ENCODE data around the gene TP53AIP1. TPM values are rescaled to one million over a fixed set of nuclear protein-coding genes. Genes with fewer than 3 reads are reported as not detected.

TP53AIP1 gene
- total RNA-seq, 1 donor from 2014 or later, result 0.13 TPM

DNA sequence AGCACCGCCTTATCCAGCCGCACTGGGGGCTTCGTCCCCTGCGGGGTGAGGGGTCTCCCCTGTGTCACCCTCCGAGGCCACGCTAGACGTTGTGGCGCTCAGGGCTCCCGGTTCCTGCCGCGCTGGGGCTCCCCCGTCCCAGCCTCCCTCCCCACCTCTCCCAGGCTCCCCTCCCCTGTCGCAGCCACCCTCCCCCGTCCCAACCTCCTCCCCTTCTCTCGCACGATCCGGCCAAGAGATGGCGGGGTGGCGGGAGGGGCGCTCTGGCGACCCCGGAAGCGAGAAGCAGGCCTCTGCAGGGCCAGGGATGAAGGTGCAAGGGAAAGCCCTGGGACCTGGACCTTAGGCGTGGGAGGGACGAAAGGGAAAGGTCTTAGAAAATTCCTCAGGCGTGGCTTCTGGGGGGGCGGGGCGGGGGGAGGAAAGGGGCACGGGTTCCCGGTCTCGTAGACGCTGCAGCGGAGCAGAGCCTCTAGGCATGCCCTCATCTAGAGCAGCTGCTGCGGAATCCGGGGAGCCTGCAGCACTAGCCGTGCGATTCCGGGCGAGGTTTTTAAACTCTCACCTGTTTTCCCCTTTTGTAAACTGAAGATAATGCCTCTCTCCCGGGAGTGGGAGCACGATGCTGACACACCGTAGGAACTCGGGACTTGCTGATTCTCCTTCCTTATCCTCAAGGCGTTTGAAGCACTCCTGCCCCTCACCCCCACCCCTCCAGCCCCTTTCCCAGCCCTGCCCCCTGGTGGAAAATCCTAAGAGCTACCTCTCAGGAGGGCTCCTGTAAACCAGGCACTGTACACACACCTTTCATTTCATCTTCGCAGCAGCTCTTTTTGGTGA lies 37.1 kb downstream of the TP53AIP1 start:
- peak overlapping the region; percentile 37 for H3K4me3 Mint-ChIP-seq (ENCODE audit: unreplicated experiment)
- no peaks in the 10 kb centered on the region for H3K36me3 Mint-ChIP-seq (ENCODE audit: low read depth, unreplicated experiment)
- TF ChIP-seq, protein P1, sequence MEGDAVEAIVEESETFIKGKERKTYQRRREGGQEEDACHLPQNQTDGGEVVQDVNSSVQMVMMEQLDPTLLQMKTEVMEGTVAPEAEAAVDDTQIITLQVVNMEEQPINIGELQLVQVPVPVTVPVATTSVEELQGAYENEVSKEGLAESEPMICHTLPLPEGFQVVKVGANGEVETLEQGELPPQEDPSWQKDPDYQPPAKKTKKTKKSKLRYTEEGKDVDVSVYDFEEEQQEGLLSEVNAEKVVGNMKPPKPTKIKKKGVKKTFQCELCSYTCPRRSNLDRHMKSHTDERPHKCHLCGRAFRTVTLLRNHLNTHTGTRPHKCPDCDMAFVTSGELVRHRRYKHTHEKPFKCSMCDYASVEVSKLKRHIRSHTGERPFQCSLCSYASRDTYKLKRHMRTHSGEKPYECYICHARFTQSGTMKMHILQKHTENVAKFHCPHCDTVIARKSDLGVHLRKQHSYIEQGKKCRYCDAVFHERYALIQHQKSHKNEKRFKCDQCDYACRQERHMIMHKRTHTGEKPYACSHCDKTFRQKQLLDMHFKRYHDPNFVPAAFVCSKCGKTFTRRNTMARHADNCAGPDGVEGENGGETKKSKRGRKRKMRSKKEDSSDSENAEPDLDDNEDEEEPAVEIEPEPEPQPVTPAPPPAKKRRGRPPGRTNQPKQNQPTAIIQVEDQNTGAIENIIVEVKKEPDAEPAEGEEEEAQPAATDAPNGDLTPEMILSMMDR (IDR thresholded peaks at IDR 0.05; ENCODE audit: unreplicated experiment), result peak; percentile 58
- H3K9me3 Mint-ChIP-seq (ENCODE audit: unreplicated experiment), result no peaks in the 10 kb centered on the region
- peaks cover 34% of the 10 kb centered on the region for H3K4me1 Mint-ChIP-seq (ENCODE audit: unreplicated experiment)
- peaks cover 34% of the 10 kb centered on the region for H3K27me3 Mint-ChIP-seq (ENCODE audit: unreplicated experiment)
- DNase-seq (ENCODE audit: low spot score), result peak; percentile 47
- no peak overlapping the region for H3K27ac Mint-ChIP-seq (ENCODE audit: unreplicated experiment)

DNA sequence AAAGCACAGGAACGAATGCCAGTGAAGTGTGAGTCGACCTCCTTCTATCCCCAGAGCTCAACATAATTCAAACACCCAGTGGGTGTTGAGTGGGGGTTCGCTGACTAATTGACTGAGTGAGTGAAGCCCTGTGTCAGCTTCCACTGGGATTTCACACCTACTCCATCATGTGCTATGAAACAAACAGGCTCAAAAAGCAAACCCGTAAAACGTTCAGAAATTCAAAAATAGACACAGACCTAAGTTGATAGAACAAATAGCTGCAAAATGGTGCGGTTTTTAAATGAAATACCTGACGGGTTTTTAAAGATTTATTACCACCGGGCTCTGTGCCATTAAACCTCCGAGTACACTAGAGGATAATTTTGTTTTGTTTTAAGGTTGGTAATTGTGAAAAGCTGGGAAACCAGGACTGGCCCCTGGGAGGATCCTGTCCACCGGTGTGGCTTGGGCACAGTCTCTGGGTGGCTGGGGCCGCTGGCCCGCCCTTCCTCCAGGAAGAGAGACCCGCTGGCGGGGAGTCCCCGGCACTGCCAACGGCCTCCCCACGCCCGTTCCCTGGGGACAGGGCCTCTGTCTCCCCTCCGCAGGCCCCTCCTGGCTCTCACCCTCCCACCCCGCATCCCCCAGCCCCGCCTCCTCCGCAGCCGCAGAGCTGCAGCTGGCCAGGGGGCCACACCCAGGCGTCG lies 37.9 kb downstream of the TP53AIP1 start:
- Mint-ChIP-seq H3K27me3 (ENCODE audit: unreplicated experiment) (peaks cover 34% of the 10 kb centered on the region), H3K9me3 (ENCODE audit: unreplicated experiment) (no peaks in the 10 kb centered on the region), H3K36me3 (ENCODE audit: low read depth, unreplicated experiment) (no peaks in the 10 kb centered on the region), H3K4me3 (ENCODE audit: unreplicated experiment) (peak overlapping the region; percentile 2), H3K4me1 (ENCODE audit: unreplicated experiment) (peaks cover 34% of the 10 kb centered on the region), H3K27ac (ENCODE audit: unreplicated experiment) (no peak overlapping the region)
- TF ChIP-seq, protein P1 (IDR thresholded peaks at IDR 0.05; ENCODE audit: unreplicated experiment), result no peak
- no peak for DNase-seq (ENCODE audit: low spot score)

- H3K27me3 Mint-ChIP-seq (ENCODE audit: unreplicated experiment), result peaks cover 34% of the 10 kb centered on the region
- DNase-seq (ENCODE audit: low spot score), result no peak
- H3K36me3 Mint-ChIP-seq (ENCODE audit: low read depth, unreplicated experiment), result no peaks in the 10 kb centered on the region
- peaks cover 34% of the 10 kb centered on the region for H3K4me1 Mint-ChIP-seq (ENCODE audit: unreplicated experiment)
- TF ChIP-seq, protein P1 (IDR thresholded peaks at IDR 0.05; ENCODE audit: unreplicated experiment), result no peak
- peak overlapping the region; percentile 2 for H3K4me3 Mint-ChIP-seq (ENCODE audit: unreplicated experiment)
- no peak overlapping the region for H3K27ac Mint-ChIP-seq (ENCODE audit: unreplicated experiment)
- no peaks in the 10 kb centered on the region for H3K9me3 Mint-ChIP-seq (ENCODE audit: unreplicated experiment)
These were observed 38.4 kb downstream of the TP53AIP1 start for GRCh38 chr11:128904303-128904655.

- no peak overlapping the region for H3K27ac Mint-ChIP-seq (ENCODE audit: unreplicated experiment)
- H3K27me3 Mint-ChIP-seq (ENCODE audit: unreplicated experiment), result peaks cover 34% of the 10 kb centered on the region
- H3K4me1 Mint-ChIP-seq (ENCODE audit: unreplicated experiment), result peaks cover 34% of the 10 kb centered on the region
- TF ChIP-seq, protein P1 (IDR thresholded peaks at IDR 0.05; ENCODE audit: unreplicated experiment), result no peak
- H3K9me3 Mint-ChIP-seq (ENCODE audit: unreplicated experiment), result no peaks in the 10 kb centered on the region
- H3K4me3 Mint-ChIP-seq (ENCODE audit: unreplicated experiment), result peak overlapping the region; percentile 51
- H3K36me3 Mint-ChIP-seq (ENCODE audit: low read depth, unreplicated experiment), result no peaks in the 10 kb centered on the region
- DNase-seq (ENCODE audit: low spot score), result peak; percentile 42
These were observed 39.2 kb downstream of the TP53AIP1 start for GRCh38 chr11:128903248-128904061.
